Peyer's patch (tissue), 4 donors: ENCODE data around the gene CLECL1. TPM values are rescaled to one million over a fixed set of nuclear protein-coding genes. Genes with fewer than 3 reads are reported as not detected.
"Not testable (repeated sequence)": the region's sequence is repeated elsewhere in the genome, so short reads cannot be mapped to it uniquely, and the experiment has no call there.

Experiments used
- DNase-seq, 3 donors: peaks; one replicate each; pipeline ENCODE4 v3.0.0-alpha.2; 2017 to 2019
- H3K27ac ChIP-seq, 4 donors: fragments of 200-600 bp; sonication (generic); one replicate each; pipeline ENCODE4 v1.5.1; 2016 to 2019
- H3K27me3 ChIP-seq, 2 donors: fragments of 200-600 bp; sonication (generic); one replicate each; pipeline ENCODE4 v1.5.1; 2019
- H3K36me3 ChIP-seq, 3 donors: fragments of 200-600 bp; sonication (generic); one replicate each; pipeline ENCODE4 v1.5.1; 2016 to 2019
- H3K4me1 ChIP-seq, 4 donors: fragments of 200-600 bp; sonication (generic); one replicate each; pipeline ENCODE4 v1.5.1; 2016 to 2019
- H3K4me3 ChIP-seq, 4 donors: fragments of 200-600 bp; sonication (generic); 1 replicate in 3 of 4; 2 replicates in 1 of 4; pipeline ENCODE4 v1.5.1; 2016 to 2019; ENCODE audit warnings: mild to moderate bottlenecking in 1 of 4
- H3K9me3 ChIP-seq, 4 donors: fragments of 200-600 bp; sonication (generic); one replicate each; pipeline ENCODE4 v1.5.1; 2016 to 2019; ENCODE audit warnings: mild to moderate bottlenecking in 1 of 4
- CTCF ChIP-seq, 6 experiments: fragments of 450-650 bp in 4 of 6; fragments of 200-600 bp in 2 of 6; sonication (generic) in 1 of 6; IDR thresholded peaks; one replicate each; pipeline ENCODE4 v1.5.1; 2017 to 2019; ENCODE audit warnings: antibody characterized with exemption in 6 of 6, mild to moderate bottlenecking in 3 of 6, moderate library complexity in 1 of 6
- POLR2A ChIP-seq, 2 donors: fragments of 450-650 bp; IDR thresholded peaks; one replicate each; pipeline ENCODE4 v1.5.1; 2017; ENCODE audit warnings: antibody characterized with exemption in 2 of 2, mild to moderate bottlenecking in 2 of 2, moderate library complexity in 2 of 2
- total RNA-seq, 4 donors: library from RNA; depleted of rRNA; stranded (reverse); fragments of >200 nt; gene quantifications; one replicate each; pipeline ENCODE4 v1.1.0, GENCODE V29; 2016

The CLECL1 gene
- total RNA-seq, 4 donors from 2014 or later: 4.1 to 4.2 TPM; not detected in 2

DNA sequence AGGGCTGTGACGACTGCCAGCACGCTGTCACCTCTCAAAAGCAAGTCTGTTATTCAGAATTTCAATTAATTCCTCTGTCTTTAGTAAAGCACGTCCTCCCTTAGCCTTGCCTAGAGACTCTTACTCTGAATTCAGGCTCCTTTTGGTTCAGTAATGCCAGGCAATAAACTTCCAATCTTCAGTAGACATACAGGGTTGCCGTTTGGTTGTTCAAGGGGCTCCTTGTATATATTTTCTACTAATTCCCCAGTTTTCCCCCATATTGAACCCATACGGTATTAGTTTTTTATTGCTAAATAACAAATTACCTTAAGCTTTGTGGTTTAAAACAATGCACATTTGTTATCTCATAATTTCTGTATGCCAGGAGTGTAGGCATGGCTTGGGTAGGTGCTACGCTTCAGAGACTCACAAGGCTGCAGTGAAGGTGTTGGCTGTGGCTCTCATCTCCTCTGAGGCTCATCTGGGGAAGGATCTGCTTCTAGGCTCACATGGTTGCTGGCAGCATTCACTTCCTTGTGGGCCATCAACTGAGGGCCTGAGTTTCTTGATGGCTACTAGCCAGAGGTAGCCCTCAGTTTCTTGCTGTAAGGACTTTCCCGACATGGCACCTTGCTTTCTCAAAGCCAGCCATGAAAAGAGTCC, 7.3 kb upstream of the CLECL1 start:
- no peaks in the 10 kb centered on the region for H3K27me3 ChIP-seq
- DNase-seq: peak in 2 of 3 donors; percentile 55 to 73
- H3K4me1 ChIP-seq: peaks cover 0 to 16% (median 2%) of the 10 kb centered on the region in 4 donors
- peak overlapping the region in 3 of 4 donors; percentile 51 to 71 (median 70) for H3K27ac ChIP-seq
- H3K9me3 ChIP-seq: no peaks in the 10 kb centered on the region
- TF ChIP-seq CTCF (IDR thresholded peaks at IDR 0.05) (no peak), POLR2A (IDR thresholded peaks at IDR 0.05) (no peak)
- H3K36me3 ChIP-seq: no peaks in the 10 kb centered on the region
- peak overlapping the region; percentile 20 to 39 (median 29) for H3K4me3 ChIP-seq

- peaks cover 0 to 16% (median 2%) of the 10 kb centered on the region in 4 donors for H3K4me1 ChIP-seq
- peak in 1 of 2 donors; percentile 28 for TF ChIP-seq POLR2A (IDR thresholded peaks at IDR 0.05)
- H3K4me3 ChIP-seq: peak overlapping the region; percentile 20 to 39 (median 29)
- peak overlapping the region in 3 of 4 donors; percentile 51 to 71 (median 70) for H3K27ac ChIP-seq
- DNase-seq, H3K27me3 ChIP-seq, H3K36me3 ChIP-seq, H3K9me3 ChIP-seq: not testable (repeated sequence)
Observed at GRCh38 chr12:9739404-9740105, 6.7 kb upstream of the CLECL1 start.

GRCh38 chr12:9738905-9739304, 6.0 kb upstream of the CLECL1 start:
- DNase-seq, H3K4me3 ChIP-seq, H3K9me3 ChIP-seq, H3K36me3 ChIP-seq, H3K27me3 ChIP-seq: not testable (repeated sequence)
- Histone ChIP-seq H3K27ac (peak overlapping the region in 1 of 4 donors; percentile 71), H3K4me1 (peaks cover 0 to 16% (median 2%) of the 10 kb centered on the region in 4 donors)

DNA sequence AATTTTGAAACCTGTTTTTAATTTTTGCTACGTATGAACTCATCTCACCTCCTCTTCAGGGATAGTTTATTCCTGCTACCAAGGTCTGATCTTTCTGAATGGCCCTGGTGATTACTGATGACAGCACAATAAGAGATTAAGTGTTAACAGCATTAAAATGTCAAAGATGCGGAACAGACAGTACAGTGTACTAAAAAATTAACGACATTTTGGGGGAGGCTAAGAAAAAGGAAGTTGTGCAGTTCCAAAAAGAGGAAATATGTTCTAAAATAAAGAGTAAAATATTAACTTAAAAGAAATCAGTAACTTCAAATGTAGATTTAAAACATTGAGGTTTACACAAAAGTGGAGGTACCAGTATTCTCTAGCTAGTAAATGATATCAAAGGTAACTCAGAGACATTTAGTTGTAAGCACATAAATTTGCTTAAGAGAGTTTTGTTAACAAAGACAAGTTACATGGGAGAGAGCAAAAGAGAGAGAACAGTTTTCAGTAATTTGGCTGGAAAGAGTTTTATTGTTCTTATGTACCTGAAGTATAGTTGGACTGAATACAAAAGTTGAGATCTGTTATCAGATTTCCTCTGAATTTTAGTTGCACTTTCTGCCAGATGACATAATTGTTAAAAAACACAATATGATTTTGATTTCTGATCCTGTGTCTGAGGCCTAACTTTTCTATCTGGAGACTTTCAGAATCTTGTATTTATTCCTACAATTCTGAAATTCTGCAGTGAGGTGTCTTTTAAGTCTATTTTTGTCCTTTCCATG, 4.2 kb upstream of the CLECL1 start:
- DNase-seq: no peak
- peak overlapping the region; percentile 13 to 64 (median 56) for H3K27ac ChIP-seq
- TF ChIP-seq CTCF (IDR thresholded peaks at IDR 0.05): no peak
- no peak for TF ChIP-seq POLR2A (IDR thresholded peaks at IDR 0.05)

GRCh38 chr12:9735601-9736000, 2.7 kb upstream of the CLECL1 start:
- H3K27me3 ChIP-seq: no peaks in the 10 kb centered on the region
- no peaks in the 10 kb centered on the region for H3K9me3 ChIP-seq
- peak overlapping the region in 1 of 4 donors; percentile 56 for H3K27ac ChIP-seq
- TF ChIP-seq CTCF (IDR thresholded peaks at IDR 0.05) (no peak), POLR2A (IDR thresholded peaks at IDR 0.05) (no peak)
- DNase-seq: no peak
- H3K4me3 ChIP-seq: no peak overlapping the region
- no peaks in the 10 kb centered on the region for H3K36me3 ChIP-seq
- peaks cover 0 to 3% (median 0%) of the 10 kb centered on the region in 4 donors for H3K4me1 ChIP-seq

More for the DNA sequence above, 4.2 kb upstream of the CLECL1 start:
- Histone ChIP-seq H3K36me3 (no peaks in the 10 kb centered on the region), H3K4me3 (no peak overlapping the region), H3K27me3 (no peaks in the 10 kb centered on the region), H3K4me1 (peaks cover 0 to 5% (median 0%) of the 10 kb centered on the region in 4 donors), H3K9me3 (no peaks in the 10 kb centered on the region)

DNA sequence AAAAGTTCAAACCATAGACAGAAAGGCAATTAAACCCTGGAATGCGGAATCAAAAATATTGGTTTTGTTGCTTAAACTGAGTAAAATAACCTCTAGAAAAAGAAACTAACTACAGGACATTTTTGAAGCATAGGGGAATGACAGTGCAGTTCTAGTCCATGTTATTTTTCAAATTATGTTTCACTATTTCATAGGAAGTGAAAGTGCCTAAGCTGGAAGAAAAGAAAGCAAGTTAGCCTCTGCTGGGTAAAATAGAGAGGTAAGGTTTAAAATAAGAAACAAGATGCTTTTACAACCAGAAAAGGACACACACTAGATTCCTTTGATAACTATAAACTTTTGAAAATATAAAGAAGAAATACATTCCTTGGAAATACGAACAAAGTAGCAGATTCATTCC, 1.1 kb downstream of the CLECL1 start:
- TF ChIP-seq CTCF (IDR thresholded peaks at IDR 0.05): no peak
- no peak for TF ChIP-seq POLR2A (IDR thresholded peaks at IDR 0.05)
- Histone ChIP-seq H3K4me3 (peak overlapping the region in 2 of 4 donors; percentile 19 to 26), H3K27ac (peak overlapping the region; percentile 29 to 78 (median 60)), H3K4me1 (no peaks in the 10 kb centered on the region), H3K36me3 (no peaks in the 10 kb centered on the region), H3K27me3 (no peaks in the 10 kb centered on the region), H3K9me3 (no peaks in the 10 kb centered on the region)
- no peak for DNase-seq
